ENCODE data around the gene CHD1L.

DNA sequence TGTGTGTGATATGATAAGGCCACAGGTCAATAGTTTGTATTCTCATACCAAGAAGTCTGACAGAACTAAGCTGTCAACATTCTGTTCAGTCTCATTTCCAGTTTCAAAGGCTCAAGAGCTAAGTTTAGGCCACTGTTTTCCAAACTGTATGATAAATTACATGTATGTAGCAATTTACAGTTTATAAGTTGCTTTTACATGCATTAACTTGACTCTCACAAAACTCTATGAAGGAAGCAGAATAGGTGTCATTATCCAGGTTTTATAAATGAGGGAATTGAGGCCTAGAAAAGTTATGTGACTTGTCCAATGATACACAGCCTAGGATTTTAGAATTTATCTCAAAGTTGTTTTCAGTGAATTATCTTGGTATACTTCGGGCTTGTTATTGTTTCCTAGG is 40.7 kb upstream of the CHD1L start:
- no peak for TF ChIP-seq CTCF (IDR thresholded peaks at IDR 0.05; ENCODE audit: insufficient read depth, low read length)
- TF ChIP-seq POLR2AphosphoS5 (IDR thresholded peaks at IDR 0.05; ENCODE audit: low read depth) = no peak
